HG03095 (cell line): ENCODE data around the gene GP2.
"Not testable (repeated sequence)": the region's sequence is repeated elsewhere in the genome, so short reads cannot be mapped to it uniquely, and the experiment has no call there.

Experiments
- ATAC-seq: cut with Tn5 transposase; IDR thresholded peaks from one replicate; pipeline ENCODE4 v1.9.1; 2021; ENCODE audit warnings: moderate library complexity; ENCODE audit not compliant: unreplicated experiment

GP2 gene

DNA sequence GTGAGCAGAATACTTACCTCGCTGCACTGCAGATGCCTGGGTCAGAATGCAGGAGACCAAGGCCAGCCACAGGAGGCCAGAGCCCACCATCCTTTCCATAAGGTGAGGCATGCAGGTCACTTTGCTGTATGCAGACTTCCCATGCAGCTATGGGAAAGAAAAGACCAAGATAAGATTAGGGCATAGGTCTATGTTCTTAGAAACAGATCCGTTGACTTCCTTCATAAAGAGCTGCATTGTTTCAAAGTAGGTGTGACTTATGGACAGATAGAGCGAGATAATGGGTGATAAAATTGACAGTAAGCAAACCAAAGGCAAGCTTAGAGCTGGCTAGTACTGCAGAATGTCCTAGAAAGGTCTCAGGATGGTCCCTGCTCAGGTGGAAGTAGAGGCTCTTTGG, 992 bp downstream of the GP2 start:
- ATAC-seq: no peak

DNA sequence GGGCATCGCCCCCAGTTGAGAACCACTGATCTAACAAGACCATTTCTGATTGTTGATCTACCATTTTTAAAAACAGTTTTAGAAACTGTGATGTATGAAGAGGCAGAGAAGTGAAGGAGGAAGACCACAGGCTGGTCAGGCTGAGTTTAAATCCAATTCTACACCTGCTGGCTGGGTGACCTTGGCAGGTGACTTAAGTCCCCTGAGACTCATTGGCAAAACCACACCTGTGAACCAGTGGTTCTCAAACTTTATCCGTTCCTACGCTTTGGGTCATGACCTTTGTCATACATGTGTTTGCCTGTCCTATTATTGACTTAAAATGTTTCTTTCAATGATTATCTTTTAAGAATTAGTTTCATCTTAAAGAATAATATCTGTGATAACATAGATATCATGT, 2.3 kb downstream of the GP2 start:
- no peak for ATAC-seq

- no peak for ATAC-seq
These were observed 3.7 kb downstream of the GP2 start for GRCh38 chr16:20323591-20324117.

- no peak for ATAC-seq
These were observed 4.6 kb downstream of the GP2 start for GRCh38 chr16:20322696-20323095.

GRCh38 chr16:20321671-20322070, 5.6 kb downstream of the GP2 start:
- ATAC-seq: no peak

DNA sequence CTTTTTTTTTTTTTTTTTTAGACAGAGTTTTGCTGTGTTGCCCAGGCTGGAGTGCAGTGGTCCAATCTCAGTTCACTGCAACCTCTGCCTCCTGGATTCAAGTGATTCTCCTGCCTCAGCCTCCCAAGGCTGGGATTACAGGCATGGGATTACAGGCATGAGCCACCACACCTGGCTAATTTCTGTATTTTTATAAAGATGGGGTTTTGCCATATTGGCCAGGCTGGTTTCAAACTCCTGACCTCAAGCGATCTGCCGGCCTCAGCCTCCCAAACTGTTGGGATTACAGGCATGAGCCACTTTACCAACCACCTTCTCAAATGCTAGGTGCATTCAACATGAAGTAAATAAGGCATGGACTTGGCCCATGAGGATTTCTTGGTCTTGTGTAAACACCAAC, 6.3 kb downstream of the GP2 start:
- ATAC-seq: not testable (repeated sequence)

- ATAC-seq: no peak
These were observed 6.7 kb downstream of the GP2 start for GRCh38 chr16:20320592-20320991.

DNA sequence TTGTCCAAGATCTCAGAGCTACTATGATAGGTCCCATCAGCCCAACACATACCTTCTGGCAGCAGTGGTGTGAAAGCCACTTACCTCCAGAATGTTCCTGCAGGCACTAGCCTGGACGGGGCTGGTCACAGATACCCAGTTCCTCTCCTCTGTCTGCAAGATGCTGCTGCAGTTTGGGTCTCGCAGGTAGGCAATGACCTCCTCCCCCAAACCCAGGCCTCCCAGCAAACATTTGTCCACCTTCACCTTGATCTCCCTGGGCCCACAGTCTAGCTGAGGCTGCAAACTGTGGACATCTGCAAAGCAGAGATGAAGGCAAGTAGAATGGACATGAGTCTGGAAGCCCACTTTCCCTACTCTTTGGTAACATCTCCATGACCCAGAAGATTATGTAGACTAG, 7.1 kb downstream of the GP2 start:
- ATAC-seq: no peak

- no peak for ATAC-seq
These were observed 7.9 kb downstream of the GP2 start for GRCh38 chr16:20319406-20319805.

DNA sequence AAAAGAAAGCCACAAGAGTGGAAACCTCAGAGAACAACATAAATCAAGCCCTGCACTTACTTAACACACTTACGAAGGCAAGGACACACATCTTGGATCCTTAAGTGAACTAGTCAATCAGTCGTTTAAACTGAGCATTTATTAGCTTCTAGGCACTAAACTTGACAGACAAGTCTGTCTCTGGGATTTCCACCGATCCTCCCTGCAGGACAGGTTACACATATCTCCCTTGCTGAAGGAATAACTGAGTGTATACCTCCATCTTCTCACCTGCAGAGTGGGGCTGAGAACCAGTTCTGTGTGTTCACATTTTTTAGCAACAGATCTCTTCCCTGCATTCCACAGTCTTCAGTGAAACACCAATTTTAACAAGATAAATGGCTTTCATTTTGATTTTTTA, 8.9 kb downstream of the GP2 start:
- no peak for ATAC-seq

DNA sequence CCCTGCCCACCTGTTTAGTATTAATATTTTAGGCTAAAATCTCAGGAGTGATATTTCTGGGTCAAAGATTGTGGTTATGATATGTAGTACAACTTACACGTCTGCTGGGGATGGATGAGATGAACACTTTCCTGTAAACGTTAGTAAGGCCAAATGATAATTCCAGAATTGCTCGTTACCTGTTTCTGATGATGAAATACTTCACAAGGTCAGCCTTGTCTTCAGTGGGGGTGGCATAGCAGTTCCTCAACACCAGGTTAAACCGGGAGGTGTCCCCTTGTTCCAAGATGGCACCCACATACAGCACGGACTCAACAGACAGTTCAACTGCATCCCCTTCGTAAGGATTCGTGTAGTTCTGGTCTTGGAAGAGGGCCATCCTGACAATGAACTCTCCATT, 9.3 kb downstream of the GP2 start:
- no peak for ATAC-seq

- ATAC-seq: no peak
These were observed 10.2 kb downstream of the GP2 start for GRCh38 chr16:20317117-20317516.

DNA sequence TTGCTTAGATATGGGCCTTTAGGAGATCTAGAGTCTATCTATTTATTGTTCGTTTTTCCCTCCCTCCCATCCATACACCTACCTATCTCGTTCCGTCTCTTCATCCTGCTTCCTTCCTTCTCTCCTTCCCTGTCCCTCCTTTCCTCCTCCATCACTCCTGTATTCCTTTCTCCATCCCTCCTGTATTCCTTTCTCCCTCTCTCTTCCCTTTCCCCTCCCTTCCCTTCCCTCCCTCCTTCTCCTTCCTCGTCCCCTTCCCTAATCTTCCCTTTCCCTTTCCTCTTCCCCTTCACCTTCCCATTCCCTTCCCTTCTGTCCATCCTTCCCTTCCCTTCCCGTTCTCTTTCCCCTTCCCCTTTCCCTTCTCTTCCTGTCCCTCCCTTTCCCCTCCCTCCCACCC, 10.6 kb downstream of the GP2 start:
- ATAC-seq: no peak

DNA sequence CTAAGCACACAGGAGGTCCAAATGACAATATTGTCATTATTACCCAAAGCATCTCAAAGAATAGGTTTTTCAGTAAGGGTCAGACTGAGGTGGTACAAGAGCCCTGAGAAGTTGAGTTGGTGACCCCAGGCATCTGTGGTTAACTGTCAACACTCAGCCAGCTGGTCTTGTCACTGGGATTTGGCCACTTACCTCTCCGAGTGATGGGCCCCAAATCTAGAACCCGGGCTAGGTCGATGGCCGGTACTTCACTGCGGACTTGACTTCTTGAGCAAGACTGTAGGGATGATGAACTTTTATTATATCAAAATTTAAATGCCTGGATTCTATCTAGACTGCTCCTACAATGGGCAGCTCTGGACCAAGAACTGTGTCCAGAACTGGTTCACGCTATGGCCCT, 11.5 kb downstream of the GP2 start:
- no peak for ATAC-seq

DNA sequence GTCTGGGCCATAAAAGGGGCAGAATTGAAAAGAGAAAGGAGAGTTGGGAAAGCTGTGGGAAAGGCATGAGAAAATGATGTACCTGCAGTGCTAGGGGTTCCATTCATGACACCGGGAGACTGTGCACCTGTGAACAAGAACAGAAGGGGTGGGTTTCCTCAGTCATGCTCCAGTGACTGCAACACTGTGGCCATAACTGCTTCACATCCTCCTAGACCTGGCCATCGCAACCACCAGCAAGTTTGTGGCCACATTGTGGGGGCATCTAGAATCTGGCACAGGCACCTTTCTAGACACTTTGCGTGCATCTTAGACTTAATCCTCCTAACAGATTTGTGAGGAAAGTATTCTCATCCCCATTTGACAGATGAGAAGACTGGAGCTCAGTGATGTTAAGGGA, 12.7 kb downstream of the GP2 start:
- ATAC-seq: no peak

DNA sequence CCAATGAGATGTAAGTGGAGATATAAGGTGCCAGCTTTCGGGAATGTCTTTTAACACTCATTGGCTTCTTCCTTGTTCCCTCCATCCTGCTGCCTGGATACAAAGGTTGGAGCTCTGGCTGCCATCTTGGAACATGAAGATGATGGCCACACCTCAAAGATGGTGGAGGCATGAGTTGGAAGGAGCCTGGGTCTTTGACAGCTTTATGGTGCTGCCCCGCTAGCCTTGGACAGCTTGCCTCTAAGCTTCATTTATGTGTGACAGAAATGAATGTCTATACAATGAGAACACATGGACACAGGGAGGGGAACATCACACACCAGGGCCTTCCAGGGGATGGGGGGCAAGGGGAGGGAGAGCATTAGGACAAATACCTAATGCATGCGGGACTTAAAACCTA, 13.6 kb downstream of the GP2 start:
- ATAC-seq: no peak

DNA sequence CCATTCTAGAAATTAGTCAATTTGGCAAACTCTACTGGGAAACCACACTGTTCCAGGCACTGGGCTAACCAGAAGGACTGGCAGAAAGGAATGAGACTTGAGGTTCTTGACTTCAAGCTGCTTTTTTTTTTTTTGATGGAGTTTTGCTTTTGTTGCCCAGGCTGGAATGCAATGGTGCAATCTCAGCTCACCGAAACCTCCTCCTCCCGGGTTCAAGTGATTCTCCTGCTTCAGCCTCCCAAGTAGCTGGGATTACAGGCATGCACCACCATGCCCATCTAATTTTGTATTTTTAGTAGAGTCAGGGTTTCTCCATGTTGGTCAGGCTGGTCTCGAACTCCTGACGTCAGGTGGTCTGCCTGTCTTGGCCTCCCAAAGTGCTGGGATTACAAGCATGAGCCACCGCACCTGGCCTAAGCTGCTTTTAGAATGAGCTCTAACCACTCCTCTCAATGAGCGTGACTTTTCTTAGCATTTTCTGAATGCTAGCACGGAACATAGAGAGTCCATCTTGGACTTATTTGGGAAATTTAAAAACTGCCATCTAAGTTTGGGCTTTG, 14.7 kb downstream of the GP2 start:
- not testable (repeated sequence) for ATAC-seq

- ATAC-seq: no peak
These were observed 15.8 kb downstream of the GP2 start for GRCh38 chr16:20311548-20311947.

DNA sequence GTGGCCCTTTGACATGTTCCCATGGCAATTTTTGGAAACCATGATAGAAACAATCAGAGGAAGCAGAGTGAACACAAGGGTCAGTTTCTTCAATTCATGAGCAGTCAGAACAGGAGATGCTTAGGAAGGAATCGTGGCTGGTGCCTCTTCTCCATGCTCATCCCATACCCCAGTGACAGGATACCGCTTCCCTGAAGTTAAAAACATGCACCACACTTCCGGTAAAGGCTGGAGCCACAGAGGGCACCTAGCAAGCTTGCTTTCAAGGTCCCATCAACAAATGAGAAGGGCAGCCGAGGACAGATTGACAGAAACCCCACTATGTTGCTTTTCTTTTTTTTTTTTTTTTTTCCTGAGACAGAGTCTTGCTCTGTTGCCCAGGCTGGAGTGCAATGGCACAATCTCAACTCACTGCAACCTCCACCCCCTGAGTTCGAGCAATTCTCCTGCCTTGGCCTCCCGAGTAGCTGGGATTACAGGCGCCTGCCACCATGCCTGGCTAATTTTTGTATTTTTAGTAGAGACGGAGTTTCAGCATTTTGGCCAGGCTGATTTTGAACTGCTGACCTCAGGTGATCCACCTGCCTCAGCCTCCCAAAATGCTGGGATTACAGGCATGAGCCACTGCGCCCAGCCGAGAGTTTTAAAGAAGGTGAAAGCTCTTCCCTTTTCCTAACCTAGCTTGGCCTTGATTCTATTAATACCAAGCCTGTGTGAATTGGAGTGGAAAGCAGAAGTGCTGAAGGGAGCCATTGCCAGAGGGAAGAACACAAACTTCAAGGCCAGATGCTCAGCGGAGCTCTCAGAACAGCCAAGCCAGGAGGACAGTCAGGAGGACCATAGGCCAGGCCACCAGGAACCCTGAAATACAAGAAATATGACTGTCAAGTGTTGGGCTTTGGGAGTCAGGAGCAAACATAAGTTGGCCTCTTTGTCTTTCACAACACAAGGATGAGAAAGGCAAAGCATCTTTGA, 16.6 kb downstream of the GP2 start:
- ATAC-seq: no peak

DNA sequence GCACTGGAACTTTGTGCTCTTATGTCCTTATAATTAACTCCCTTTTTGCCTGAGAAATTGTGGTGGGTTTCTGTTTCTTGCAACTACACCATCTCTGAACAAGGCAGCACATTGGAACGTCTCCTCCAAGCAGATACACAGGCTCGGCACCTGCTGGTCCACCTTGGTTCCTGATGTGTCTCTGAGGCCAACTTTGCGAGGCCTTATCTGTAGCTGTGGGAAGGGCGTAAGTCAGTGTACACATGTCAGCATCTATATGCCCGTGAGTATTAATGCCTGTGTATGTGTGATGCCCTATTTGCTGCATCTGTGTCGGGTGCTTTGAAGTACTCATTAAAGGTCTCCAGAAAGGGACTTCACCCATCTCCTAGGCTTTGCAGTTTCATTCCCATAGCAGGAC, 17.5 kb downstream of the GP2 start:
- ATAC-seq: no peak

GRCh38 chr16:20308801-20309590, 18.3 kb downstream of the GP2 start:
- no peak for ATAC-seq

GRCh38 chr16:20308266-20308665, 19.0 kb downstream of the GP2 start:
- no peak for ATAC-seq
